Measurements from ENCODE around the gene KIRREL3. TPM values are rescaled to one million over a fixed set of nuclear protein-coding genes. Genes with fewer than 3 reads are reported as not detected.
"Not testable (repeated sequence)": the region's sequence is repeated elsewhere in the genome, so short reads cannot be mapped to it uniquely, and the experiment has no call there.

KIRREL3 gene
- total RNA-seq, 1 donor from 2014 or later = 2.1 TPM

DNA sequence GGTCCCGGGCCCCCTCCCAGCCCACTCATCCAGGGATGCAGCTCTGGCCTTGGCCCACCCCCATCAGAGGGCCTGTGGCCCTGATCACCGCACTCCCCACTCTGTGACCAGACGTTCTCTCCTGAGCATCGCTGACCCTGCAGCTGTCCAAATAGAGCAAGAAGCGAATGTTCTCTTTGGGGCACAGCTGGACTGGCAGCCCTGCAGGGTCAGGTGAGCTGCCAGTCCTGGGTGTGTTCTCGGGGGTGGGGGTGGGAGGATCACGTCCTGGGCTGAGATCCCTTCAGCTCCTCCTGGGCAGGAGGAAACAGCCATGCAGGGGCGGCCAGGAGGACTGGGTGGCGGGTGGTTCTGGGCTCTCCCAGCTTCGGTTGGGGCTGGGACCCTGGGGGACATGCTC lies 618.6 kb downstream of the KIRREL3 start:
- not testable (repeated sequence) for DNase-seq

DNA sequence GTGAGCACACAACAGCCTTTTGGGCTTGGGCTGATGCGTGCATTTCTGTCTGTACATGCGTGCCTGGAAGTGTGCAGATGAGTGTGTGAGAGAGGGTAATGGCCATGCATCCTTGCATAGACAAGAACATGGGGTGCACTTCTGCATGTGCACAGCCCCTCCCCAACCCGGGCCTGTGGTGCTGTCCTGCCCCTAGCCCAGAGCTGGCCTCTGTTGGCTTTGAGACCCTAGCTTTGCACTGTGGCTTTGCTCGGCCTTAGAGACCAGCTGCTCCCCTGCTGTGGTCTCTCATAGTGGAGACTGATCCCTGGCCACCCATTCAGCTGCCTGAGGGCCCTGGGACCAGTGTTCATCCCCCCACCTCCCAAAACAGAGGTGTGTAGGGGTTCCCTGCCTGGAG lies 619.7 kb downstream of the KIRREL3 start:
- no peak for DNase-seq

DNA sequence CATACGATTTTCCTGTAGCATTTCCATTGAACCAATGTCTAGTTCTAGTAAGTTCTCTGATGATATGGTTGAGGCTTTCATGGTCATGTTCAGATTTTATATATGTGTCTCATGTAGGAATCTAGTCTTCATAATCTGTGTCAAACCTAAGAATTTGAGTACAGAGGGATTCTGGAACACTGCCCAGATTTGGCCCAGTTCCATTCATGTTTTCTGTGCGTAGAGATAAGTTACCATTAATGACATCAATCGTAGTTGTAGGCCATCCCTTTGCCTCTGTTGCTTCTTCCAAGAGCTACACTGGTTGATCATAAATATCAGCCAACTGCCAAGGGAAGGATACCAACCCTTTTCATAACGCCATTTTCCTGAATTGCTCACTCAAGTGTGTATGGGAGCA lies 621.8 kb downstream of the KIRREL3 start:
- peak; percentile 27 for DNase-seq

DNA sequence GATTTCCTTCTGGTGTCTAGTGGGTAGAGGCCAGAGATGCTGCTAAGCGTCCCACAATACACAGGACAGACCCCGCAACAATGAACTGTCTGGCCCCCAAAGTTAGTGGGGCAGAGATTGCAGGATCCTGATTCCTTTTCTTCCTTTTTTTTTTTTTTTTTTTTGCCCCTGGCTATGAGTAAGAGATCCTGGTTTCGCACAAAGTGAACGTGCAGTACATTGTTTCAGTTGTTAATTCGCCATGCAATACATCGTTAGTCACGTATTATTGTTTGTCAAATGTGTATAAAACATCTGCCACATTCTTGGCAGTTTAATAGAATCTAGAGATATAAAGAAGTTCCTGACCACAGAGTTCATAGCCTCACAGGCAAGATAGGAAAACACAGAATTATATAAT lies 624.8 kb downstream of the KIRREL3 start:
- DNase-seq = no peak

DNA sequence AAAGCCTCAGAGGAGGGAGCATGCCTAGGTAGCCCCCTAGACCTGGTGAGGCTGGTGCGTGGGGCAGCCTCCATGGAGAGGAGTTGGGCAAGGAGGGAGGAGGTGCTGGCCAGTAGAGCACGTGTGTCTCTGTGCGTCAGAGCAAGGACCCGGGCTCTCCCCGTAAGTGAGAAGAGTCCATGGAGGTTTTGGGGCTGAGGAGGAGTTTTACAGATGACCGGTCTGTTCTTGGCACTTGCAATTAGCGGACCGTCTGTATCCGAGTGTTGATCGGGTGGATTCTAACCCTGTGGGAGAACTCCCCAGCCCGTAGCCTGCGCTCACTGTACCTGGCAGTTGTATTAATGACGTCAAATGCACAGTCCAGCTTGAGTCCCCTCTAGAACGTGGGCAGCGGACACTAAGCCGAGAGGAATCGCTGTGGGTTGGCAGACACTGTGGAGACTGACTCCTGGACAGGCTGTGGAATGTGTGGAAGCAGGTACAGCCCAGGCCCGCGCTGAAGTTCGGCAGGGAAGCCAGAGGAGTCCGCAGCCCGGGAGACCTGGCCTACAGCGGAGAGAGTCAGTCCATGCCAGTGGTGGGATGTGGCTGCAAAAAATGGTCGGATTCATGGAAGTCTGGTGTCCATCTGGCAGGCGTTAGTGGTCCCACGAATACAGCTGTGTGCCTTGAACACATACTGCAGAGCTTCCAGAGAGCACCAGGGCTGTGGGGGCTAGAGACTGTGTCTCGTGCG lies 625.8 kb downstream of the KIRREL3 start:
- not testable (repeated sequence) for DNase-seq

DNA sequence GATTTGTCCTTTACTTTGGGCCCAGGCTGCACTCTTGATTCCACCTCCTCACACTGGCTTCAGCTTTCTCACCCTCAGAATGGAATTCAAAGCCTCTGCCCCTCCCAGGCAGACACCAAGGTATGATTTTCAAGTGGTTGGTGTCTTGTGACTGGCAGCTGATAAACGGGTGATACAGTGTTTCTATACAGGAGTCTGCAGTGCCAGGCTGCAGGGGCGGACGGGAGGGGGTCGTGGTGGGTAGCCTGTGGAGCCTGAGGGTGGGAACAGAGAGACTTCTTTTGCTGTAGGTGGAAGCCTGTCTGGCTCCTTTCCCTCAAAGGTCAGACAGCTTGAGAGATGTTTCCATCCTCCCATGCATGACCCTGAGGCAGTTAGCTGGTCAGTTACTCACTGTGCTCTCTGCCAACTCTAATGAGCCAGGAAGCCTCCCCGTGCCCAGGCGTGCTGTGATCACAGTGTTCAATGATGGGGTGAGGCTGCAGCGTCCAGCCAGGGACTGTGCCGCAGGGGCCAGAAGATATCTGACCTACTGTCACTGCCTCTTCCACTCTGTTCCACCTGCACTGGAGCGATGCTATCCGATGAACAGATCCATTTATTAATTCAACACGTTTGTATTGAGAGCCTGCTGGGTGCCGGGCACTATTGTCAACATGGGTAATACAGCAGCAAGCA lies 627.0 kb downstream of the KIRREL3 start:
- not testable (repeated sequence) for DNase-seq

Small RNA genes within 50 kb of the gene (small RNA-seq; reads per million reads assigned to genes)
- gene AP001318.3 (ENCODE audit: low replicate concordance) = not detected
- gene MIR3167 (ENCODE audit: low replicate concordance) = not detected
